ENCODE data around the gene DOHH.

DOHH gene

DNA sequence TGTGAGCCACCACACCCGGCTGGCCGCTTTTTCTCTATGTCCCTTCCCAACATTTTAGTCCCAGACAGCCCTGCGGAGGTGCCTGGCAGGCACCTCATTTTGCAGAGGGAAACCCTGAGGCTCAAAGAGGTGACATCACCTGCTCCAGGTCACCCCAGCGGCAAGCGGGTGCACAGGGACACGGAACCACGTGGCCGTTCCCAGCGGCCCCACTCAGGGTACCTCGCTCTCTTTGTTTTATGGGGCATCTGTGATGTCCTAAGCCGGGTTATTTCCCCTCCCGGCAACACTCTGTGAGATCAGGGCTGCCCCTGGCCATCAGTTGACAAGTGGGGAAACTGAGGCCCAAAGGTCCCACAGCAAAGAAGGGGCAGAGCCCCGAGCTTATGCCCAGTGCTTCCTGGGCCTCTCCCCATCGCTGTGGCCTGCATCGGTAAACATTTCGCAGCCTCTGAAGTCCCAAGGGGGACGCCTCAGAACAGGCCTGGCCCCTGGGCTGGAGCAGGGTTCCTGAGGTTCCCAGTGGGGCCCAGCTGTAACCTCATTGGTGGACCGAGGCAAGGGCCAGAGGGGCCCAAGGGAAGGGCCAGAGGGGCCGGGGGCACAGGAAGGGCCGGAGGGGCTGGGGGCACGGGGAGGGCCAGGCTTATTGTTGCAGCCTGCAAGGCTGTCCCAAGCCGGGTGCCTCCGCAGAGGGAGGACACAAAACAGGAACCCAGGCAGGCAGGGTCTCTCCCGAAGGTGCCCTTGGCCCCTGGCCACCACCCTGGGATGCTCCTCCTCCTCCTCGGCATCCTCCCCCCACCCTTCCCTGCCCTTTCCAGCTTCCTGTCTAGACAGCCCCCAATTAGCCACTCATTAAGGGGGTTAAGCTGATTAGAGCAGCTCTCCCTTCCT is 59.1 kb downstream of the DOHH start:
- no peak overlapping the region for H3K4me3 Mint-ChIP-seq
- H3K9me3 Mint-ChIP-seq, result no peaks in the 10 kb centered on the region
- peaks cover 9% of the 10 kb centered on the region for H3K4me1 Mint-ChIP-seq
- no peak overlapping the region for H3K27ac Mint-ChIP-seq
- H3K27me3 Mint-ChIP-seq, result no peaks in the 10 kb centered on the region
- H3K36me3 Mint-ChIP-seq, result no peaks in the 10 kb centered on the region

Data from activated naive CD4-positive, alpha-beta T cell treated with anti-CD3 and anti-CD28 coated beads, Interleukin-2, amount 50 U/mL, for 24 hours (primary cell).